Panc1 (cell line): ENCODE measurements around the gene GDF2. TPM values are rescaled to one million over a fixed set of nuclear protein-coding genes. Genes with fewer than 3 reads are reported as not detected.

Source experiments
- ATAC-seq: fragments of 200-7000 bp; cut with Tn5 transposase; 2 replicates; pipeline ENCODE4 v1.9.1; 2020; ENCODE audit warnings: mild to moderate bottlenecking, moderate library complexity
- BruUV-seq: library from RNA; stranded (reverse); fragments of 400-500 nt; replicated peaks from 2 replicates; lab custom pipeline; 2021; lab: Mats Ljungman, UMichigan
- CTCF ChIA-PET: fragments of 300-600 bp; sonication (Branson Sonifier 250); formaldehyde crosslinking; loops from one replicate; lab custom pipeline; 2022; ENCODE audit warnings: antibody characterized with exemption; lab: Charles Lee
- POLR2A ChIA-PET: fragments of 300-600 bp; sonication (Branson Sonifier 250); formaldehyde crosslinking; loops from one replicate; lab custom pipeline; 2022; ENCODE audit warnings: antibody characterized with exemption; lab: Charles Lee
- DNase-seq: peaks from one replicate; pipeline ENCODE4 v3.0.0-alpha.2; 2010; ENCODE audit warnings: low read depth, low spot score
- H3K27ac ChIP-seq: 2 replicates; pipeline ENCODE4 v1.5.1; 2011; ENCODE audit warnings: mild to moderate bottlenecking, low read length, inconsistent platforms
- H3K27me3 ChIP-seq: fragments of 200-500 bp; sonication (Bioruptor generic); 2 replicates; pipeline ENCODE4 v1.6.0; 2014; ENCODE audit warnings: low read length, inconsistent platforms; ENCODE audit not compliant: control insufficient read depth, insufficient read depth
- H3K36me3 ChIP-seq: fragments of 200-500 bp; sonication (Bioruptor generic); 2 replicates; pipeline ENCODE4 v1.5.1; 2014; ENCODE audit warnings: inconsistent platforms, mild to moderate bottlenecking, low read length, moderate library complexity; ENCODE audit not compliant: control insufficient read depth, insufficient read depth
- H3K4me1 ChIP-seq: 2 replicates; pipeline ENCODE4 v1.5.1; 2011; ENCODE audit warnings: inconsistent platforms, mild to moderate bottlenecking, low read length, moderate library complexity; ENCODE audit not compliant: control insufficient read depth, insufficient read depth
- H3K4me3 ChIP-seq, 2 experiments: 2 replicates each; pipeline ENCODE4 v1.5.1; 2011 to 2012; ENCODE audit warnings: low read depth in 2 of 2, low read length in 2 of 2, mild to moderate bottlenecking in 2 of 2, inconsistent platforms in 1 of 2, moderate library complexity in 1 of 2
- H3K9me3 ChIP-seq: fragments of 200-500 bp; sonication (Bioruptor generic); 2 replicates; pipeline ENCODE4 v1.5.1; 2014; ENCODE audit warnings: low read depth, mild to moderate bottlenecking, inconsistent platforms, low read length, moderate library complexity; ENCODE audit not compliant: control insufficient read depth, insufficient read depth
- CTCF ChIP-seq: fragments of 450-650 bp; IDR thresholded peaks from 2 replicates; pipeline ENCODE4 v1.5.1; 2017; ENCODE audit warnings: mild to moderate bottlenecking
- POLR2AphosphoS5 ChIP-seq: IDR thresholded peaks from 2 replicates; pipeline ENCODE4 v1.6.1; 2012; ENCODE audit warnings: mild to moderate bottlenecking, low read depth, low read length, moderate library complexity
- REST ChIP-seq, 2 experiments: IDR thresholded peaks; 2 replicates each; pipeline ENCODE4 v1.6.1; 2011 to 2012; ENCODE audit warnings: low read depth in 2 of 2, control low read depth in 1 of 2, low read length in 1 of 2, mild to moderate bottlenecking in 1 of 2, moderate library complexity in 1 of 2; ENCODE audit not compliant: insufficient read depth in 1 of 2
- SIN3A ChIP-seq: IDR thresholded peaks from 2 replicates; pipeline ENCODE4 v1.6.1; 2012; ENCODE audit warnings: low read depth, mild to moderate bottlenecking, low read length, moderate library complexity, borderline replicate concordance; ENCODE audit not compliant: insufficient read depth
- TCF7L2 ChIP-seq: IDR thresholded peaks from 2 replicates; pipeline ENCODE4 v1.6.1; 2011; ENCODE audit warnings: mild to moderate bottlenecking, low read depth, low read length, inconsistent platforms
- in situ Hi-C: cut with HindIII; loops from 2 replicates; pipeline ENCODE4 v1.10.0; 2016; ENCODE audit warnings: low sequenced_read_pairs, low pct_unique_long_range_greater_than_20kb
- intact Hi-C: fragments of 100-400 bp; cut with micrococcal nuclease; formaldehyde crosslinking; loops from one replicate; pipeline ENCODE4 v1.10.0; 2022; ENCODE audit not compliant: unreplicated experiment
- total RNA-seq: library from RNA; stranded (reverse); gene quantifications from one replicate; pipeline ENCODE4 v1.2.1, GENCODE V29; 2021; ENCODE audit not compliant: unreplicated experiment

GDF2 gene
- total RNA-seq, 1 experiment from 2014 or later, result not detected

- no TSS peak for BruUV-seq
- intact Hi-C loops (no loop called here), in situ Hi-C loops (no loop called here)
- Histone ChIP-seq H3K27me3 (no peaks in the 10 kb centered on the region), H3K4me3 (no peak overlapping the region), H3K4me1 (peaks cover 4% of the 10 kb centered on the region; the same call in 1 of the 2 replicates), H3K9me3 (no peaks in the 10 kb centered on the region), H3K27ac (no peak overlapping the region), H3K36me3 (no peaks in the 10 kb centered on the region)
- POLR2A ChIA-PET, result no interaction called here
- CTCF ChIA-PET, result no interaction called here
- DNase-seq (no peak), ATAC-seq (no peak)
- TF ChIP-seq POLR2AphosphoS5, result no peak
- TF ChIP-seq REST (IDR thresholded peaks at IDR 0.05; ENCODE audit: insufficient read depth in 1 of 2, low read depth in 2 of 2, low read length in 1 of 2), result no peak
- no peak for TF ChIP-seq CTCF
- no peak for TF ChIP-seq SIN3A
- TF ChIP-seq TCF7L2, result no peak
Measured at GRCh38 chr10:47368431-47369180, 46.4 kb downstream of the GDF2 start.

GRCh38 chr10:47369251-47369894 lies 47.1 kb downstream of the GDF2 start:
- TF ChIP-seq CTCF, result no peak
- TF ChIP-seq SIN3A, result no peak
- TF ChIP-seq REST (IDR thresholded peaks at IDR 0.05; ENCODE audit: insufficient read depth in 1 of 2, low read depth in 2 of 2, low read length in 1 of 2), result no peak
- no peak for TF ChIP-seq TCF7L2
- no peak for TF ChIP-seq POLR2AphosphoS5
- no peak overlapping the region for H3K27ac ChIP-seq
- DNase-seq (no peak), ATAC-seq (no peak)
- ChIA-PET CTCF (no interaction called here), POLR2A (no interaction called here)
- H3K27me3 ChIP-seq, result no peaks in the 10 kb centered on the region
- no peaks in the 10 kb centered on the region for H3K36me3 ChIP-seq
- intact Hi-C loops (no loop called here), in situ Hi-C loops (no loop called here)
- H3K4me3 ChIP-seq, result no peak overlapping the region
- no TSS peak for BruUV-seq
- no peaks in the 10 kb centered on the region for H3K4me1 ChIP-seq
- H3K9me3 ChIP-seq, result no peaks in the 10 kb centered on the region
